Nucleus accumbens (tissue), 56 donors: ENCODE data around the gene JPH4.
A peak's percentile ranks its signal among the peaks of the same experiment; 100 is the strongest.

Source experiments
- DNase-seq, 56 donors: peaks; one replicate each; lab custom pipeline; 2025; lab: John Stamatoyannopoulos, UW

Gene JPH4

DNA sequence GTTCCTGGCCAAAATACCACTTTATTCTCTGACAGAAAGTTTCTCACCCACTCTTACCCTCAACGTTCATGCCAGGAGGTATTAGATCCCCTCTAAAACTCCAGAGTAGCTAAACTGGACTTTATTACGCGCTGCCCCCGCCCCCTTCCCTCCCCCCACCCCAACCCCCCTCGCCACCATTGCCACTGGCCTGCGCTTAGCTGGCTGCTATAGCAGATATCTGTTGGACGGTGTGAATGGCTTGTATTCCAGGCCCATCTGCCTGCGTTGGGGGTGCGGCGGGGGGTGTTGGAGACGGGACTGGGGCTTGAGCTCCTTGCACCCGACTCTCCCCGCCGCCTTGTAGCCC, 23.1 kb downstream of the JPH4 start:
- no peak for DNase-seq

DNA sequence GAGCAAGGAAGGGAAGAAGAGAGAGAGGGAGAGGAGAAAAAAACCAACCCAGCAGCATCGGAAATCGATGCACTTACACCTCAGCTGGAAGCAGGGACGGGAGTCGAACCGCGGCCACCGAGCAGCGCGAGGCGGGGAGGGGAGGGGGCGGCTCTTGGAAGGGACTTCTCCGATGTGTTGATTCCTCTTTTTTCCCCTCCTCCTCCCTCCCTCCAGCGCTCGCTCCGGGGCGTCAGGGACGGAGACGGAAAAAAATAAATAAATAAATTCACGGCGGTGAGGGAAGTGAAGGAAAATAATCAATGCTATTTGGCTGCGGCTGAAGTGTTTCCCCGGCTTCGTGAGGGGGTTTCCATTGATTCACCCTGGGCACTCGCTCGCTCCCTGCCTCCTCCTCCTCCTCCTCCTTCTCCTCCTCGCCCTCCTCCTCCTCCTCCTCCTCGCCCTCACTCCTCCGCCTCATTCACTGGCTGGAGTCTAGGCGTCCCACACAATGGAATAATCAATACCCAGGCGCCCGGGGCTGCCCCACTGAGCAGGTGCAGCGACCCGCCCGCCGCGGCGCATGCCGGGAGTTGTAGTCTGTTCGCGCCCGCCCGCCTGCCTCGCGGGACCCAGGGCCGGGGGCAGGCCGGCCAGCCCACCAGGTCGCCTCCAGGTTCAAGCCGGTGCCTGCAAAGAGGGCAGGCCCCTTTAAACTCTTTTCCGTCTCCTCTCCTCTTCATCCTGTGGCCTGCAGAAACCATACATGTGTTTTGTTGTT, 27.1 kb downstream of the JPH4 start, which contains the start of gene ZFHX2:
Gene ZFHX2 (minus strand): TSS at position 500 of the 763 bp plus-strand sequence. CDS start 16,440 bp downstream, outside the sequence.
- peak in 54 of 56 donors; percentile 60 to 94 (median 84) for DNase-seq

- DNase-seq, result peak in 18 of 56 donors; percentile 54 to 70 (median 60)
These were observed 27.8 kb downstream of the JPH4 start for GRCh38 chr14:23550812-23551265.

GRCh38 chr14:23550131-23550811, 28.3 kb downstream of the JPH4 start:
- peak in 1 of 56 donors; percentile 36 for DNase-seq

DNA sequence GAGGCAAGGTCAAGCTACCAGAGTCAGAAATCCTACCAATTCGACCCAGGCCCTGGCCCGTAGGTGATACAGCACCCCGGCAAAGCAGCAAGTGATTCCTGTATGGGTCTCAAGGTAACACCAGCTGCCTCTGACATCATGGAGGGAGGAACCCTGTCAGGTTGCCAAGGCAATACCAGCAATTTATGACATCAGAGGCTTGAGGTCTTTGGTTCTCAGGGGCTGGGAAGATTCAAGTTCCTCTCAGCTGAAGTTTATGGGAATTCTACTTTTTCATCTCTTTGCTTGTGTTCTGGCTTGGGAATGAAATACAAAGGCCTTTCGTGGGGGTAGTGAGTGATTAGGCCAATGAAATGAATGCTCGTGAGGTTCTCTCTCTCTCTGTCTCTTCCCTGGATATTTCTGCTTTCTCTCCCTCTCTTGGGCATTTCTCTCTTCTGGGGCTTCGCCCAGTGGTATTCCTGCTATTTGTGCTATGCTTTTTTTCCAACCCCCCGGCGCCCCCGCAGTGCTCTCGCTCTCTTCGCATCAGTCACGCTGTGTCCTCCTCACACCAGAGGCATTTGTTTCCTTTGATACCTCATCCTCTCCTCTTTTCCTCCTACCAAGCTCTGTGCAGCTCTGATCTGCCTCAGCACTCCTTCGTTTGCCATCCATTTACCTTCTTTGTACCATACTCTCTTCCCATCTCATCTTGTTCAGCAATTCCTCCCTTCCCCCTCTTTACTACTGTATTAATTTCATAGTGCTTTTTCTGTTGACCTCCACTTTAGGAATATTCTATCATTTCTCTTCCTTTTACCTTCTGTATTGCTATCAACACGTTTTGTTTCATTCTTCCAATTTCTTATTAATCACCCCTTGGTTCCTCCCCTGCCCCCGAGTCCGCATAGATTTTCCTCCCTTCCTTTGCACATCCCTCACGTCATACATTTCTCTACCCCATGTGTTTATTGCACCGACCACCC, 30.0 kb downstream of the JPH4 start:
- DNase-seq, result peak in 3 of 56 donors; percentile 18 to 34 (median 24)

- no peak for DNase-seq
These were observed 30.7 kb downstream of the JPH4 start for GRCh38 chr14:23547924-23548323.

GRCh38 chr14:23546450-23547035, 32.0 kb downstream of the JPH4 start:
- DNase-seq, result no peak

DNA sequence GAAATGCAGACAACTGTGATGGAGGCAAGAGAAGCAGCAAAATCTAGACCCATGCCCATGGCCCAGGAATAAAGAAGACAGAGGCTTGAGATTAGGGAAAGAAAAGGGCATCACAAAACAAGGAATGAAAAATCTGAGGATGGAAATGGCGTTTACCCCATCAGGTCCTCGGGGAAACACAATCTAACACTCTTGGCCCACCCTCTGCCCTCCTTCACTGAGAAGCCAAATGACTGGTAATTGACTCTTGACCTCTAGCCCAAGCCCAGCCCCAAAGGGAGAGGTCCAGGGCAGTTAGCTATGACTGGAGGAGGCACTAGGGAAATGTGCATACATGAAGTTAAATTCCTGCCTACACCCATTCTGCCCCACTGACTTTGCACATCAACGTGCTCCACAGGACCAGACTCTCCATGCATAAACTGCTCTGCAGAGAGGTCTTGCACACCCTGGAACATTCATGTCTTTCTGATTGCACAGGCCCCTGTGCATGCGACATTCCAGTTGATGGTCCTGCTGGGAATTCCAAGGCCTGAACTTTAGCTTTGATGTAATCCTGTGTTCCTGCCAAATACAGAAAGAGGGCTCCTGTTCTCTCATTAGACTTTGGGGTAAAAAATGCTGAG, 32.7 kb downstream of the JPH4 start:
- DNase-seq, result no peak

DNA sequence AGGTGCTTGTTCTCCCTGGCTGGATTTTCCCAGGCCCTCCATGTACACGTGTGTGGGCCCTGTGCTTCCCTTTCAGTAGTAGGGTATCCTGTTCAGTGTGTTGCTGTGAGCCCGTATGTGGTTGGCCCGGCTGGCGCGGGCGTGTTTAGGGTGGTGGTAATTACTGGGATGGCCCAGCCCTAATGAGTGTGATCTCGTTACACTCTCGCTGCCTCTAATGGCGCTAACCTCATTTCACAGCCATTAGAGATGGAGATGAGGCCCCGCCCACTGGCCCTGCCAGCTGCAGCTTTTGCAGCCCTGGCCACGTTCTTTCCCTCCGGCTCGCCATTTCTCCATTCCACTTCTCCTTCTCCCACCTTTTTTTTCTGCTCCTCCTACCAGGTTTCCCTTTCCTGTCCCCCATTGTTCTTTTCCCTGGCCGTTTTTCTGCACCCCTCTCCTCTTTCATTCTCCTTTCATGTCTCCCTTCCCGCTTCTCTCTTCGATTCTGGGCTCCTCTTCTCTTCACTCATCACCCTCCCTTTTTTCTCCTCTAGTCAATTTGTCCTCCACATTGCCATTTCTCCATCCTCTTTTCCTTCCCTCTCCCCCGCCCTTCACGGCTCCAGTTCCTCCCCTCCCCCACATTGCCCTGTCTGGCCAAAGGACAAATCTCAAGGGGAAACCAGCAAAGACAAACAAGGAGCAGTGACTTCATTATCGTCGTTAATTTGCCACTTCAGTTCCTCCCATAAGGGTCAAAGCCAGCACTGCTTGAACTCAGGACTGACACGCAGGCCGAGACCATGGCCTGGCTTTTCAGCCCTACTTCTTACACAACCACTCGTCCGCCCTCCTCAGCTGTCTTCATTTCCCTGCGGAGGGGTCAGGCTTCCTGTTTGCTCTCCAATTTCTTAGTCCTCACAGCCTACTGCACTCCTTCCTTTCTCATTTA, 33.8 kb downstream of the JPH4 start:
- peak in 35 of 56 donors; percentile 12 to 68 (median 34) for DNase-seq

GRCh38 chr14:23543403-23543802, 35.2 kb downstream of the JPH4 start:
- DNase-seq, result no peak

DNA sequence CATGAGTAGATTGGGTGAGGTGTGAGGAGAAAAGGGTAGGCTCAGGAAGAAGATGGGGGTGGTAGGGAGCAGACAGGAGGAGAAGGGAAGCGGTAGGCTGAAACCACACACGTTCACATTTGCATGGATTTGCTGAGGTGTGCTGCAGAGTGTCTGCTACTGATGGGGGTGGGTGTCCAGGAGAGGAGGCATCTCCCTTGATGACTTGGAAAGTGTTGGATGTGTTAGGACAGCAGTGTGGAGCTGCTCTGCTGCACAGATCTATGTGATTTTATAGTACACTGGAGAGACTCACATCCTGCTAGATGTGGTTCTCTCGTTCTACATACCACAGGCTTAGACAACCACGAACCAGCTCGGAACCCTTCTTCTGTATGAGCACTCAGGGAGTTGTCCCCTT, 36.3 kb downstream of the JPH4 start:
- no peak for DNase-seq

GRCh38 chr14:23540141-23540469, 38.5 kb downstream of the JPH4 start:
- no peak for DNase-seq

- DNase-seq, result peak in 35 of 56 donors; percentile 16 to 65 (median 34)
These were observed 39.1 kb downstream of the JPH4 start for GRCh38 chr14:23539248-23540140.

DNA sequence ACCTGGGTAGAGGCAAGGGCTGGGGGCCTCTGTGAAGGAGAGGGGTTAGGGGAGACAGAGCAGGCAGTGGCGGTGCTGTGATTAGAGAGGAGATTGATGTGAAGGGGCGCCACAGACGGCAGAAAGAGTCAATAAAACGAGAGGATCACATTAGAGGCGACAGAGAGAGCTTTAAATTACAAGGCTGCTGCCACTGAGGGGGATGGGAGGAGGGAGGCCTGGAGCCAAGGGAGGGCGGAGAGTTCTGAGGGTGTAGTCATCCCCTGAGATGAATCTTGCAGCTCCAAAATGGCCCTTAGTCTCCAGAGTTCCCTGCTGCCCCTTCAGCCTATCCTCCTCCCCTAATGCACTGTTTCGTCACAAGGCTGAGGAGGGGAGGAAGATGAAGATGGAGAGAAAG, 39.8 kb downstream of the JPH4 start:
- DNase-seq, result peak in 34 of 56 donors; percentile 11 to 65 (median 35)

GRCh38 chr14:23538050-23538718, 40.4 kb downstream of the JPH4 start:
- peak in 2 of 56 donors; percentile 11 to 56 for DNase-seq

GRCh38 chr14:23537351-23538049, 41.1 kb downstream of the JPH4 start:
- DNase-seq, result peak in 10 of 56 donors; percentile 13 to 36 (median 25)
